ENCODE measurements around the gene COLEC12. TPM values are rescaled to one million over a fixed set of nuclear protein-coding genes. Genes with fewer than 3 reads are reported as not detected.

Gene COLEC12
- polyA plus RNA-seq, 1 donor (not counting 4 experiments of a cell fraction or from before 2014, with no cell fraction given), result not detected

- Histone ChIP-seq H4K20me1 (ENCODE audit: control insufficient read depth, extremely low read depth, insufficient read depth, low read length) (no peaks in the 10 kb centered on the region), H3K27me3 (ENCODE audit: control insufficient read depth, extremely low read depth, insufficient read depth, low read length) (no peaks in the 10 kb centered on the region), H2AFZ (ENCODE audit: control insufficient read depth, low read length) (no peak overlapping the region), H3K9me1 (ENCODE audit: control insufficient read depth, extremely low read depth, insufficient read depth, low read length) (no peaks in the 10 kb centered on the region), H3K4me2 (ENCODE audit: control insufficient read depth, extremely low read depth, insufficient read depth, low read depth, low read length) (no peak overlapping the region), H3K4me3 (ENCODE audit: control insufficient read depth in 2 of 3, extremely low read depth in 1 of 3, insufficient read depth in 2 of 3, low read depth in 1 of 3, low read length in 3 of 3) (no peak overlapping the region), H3K79me2 (ENCODE audit: control insufficient read depth, insufficient read depth, low read length) (no peaks in the 10 kb centered on the region), H3K9ac (ENCODE audit: control insufficient read depth, extremely low read depth, insufficient read depth, low read length) (no peak overlapping the region), H3K9me3 (ENCODE audit: control insufficient read depth, low read depth, low read length) (no peaks in the 10 kb centered on the region), H3K27ac (ENCODE audit: control insufficient read depth, insufficient read depth, low read length) (no peak overlapping the region), H3K4me1 (ENCODE audit: control insufficient read depth, extremely low read depth, insufficient read depth, low read length) (no peaks in the 10 kb centered on the region), H3K36me3 (ENCODE audit: control insufficient read depth in 2 of 2, extremely low read depth in 1 of 2, insufficient read depth in 2 of 2, low read length in 2 of 2) (no peaks in the 10 kb centered on the region)
- FAIRE-seq (no peak), DNase-seq (ENCODE audit: low read depth, low spot score) (no peak)
- dilution Hi-C loops (cut with MboI; ENCODE audit: extremely low pct_ligation_motif_present, low sequenced_read_pairs), result no loop called here
- TF ChIP-seq CTCF (optimal IDR thresholded peaks at IDR 0.05 in 1 of 3, IDR thresholded peaks at IDR 0.05 in 1 of 3, conservative IDR thresholded peaks at IDR 0.05 in 1 of 3; ENCODE audit: extremely low read depth in 1 of 3, insufficient read depth in 2 of 3, low read length in 3 of 3) (no peak), EZH2 (IDR thresholded peaks at IDR 0.05; ENCODE audit: low read length) (no peak)
These were observed 44.0 kb downstream of the COLEC12 start for GRCh38 chr18:456361-457139.

GRCh38 chr18:453400-453799 lies 47.1 kb downstream of the COLEC12 start:
- no peak for DNase-seq (ENCODE audit: low read depth, low spot score)
- no peaks in the 10 kb centered on the region for H4K20me1 ChIP-seq (ENCODE audit: control insufficient read depth, extremely low read depth, insufficient read depth, low read length)
- H2AFZ ChIP-seq (ENCODE audit: control insufficient read depth, low read length), result no peak overlapping the region
- dilution Hi-C loops (cut with MboI; ENCODE audit: extremely low pct_ligation_motif_present, low sequenced_read_pairs), result no loop called here
- H3K36me3 ChIP-seq (ENCODE audit: control insufficient read depth in 2 of 2, extremely low read depth in 1 of 2, insufficient read depth in 2 of 2, low read length in 2 of 2), result no peaks in the 10 kb centered on the region
- H3K27me3 ChIP-seq (ENCODE audit: control insufficient read depth, extremely low read depth, insufficient read depth, low read length), result no peaks in the 10 kb centered on the region
- TF ChIP-seq CTCF (optimal IDR thresholded peaks at IDR 0.05 in 1 of 3, IDR thresholded peaks at IDR 0.05 in 1 of 3, conservative IDR thresholded peaks at IDR 0.05 in 1 of 3; ENCODE audit: extremely low read depth in 1 of 3, insufficient read depth in 2 of 3, low read length in 3 of 3) (no peak), EZH2 (IDR thresholded peaks at IDR 0.05; ENCODE audit: low read length) (no peak)
- H3K27ac ChIP-seq (ENCODE audit: control insufficient read depth, insufficient read depth, low read length), result no peak overlapping the region
- no peaks in the 10 kb centered on the region for H3K79me2 ChIP-seq (ENCODE audit: control insufficient read depth, insufficient read depth, low read length)
- no peaks in the 10 kb centered on the region for H3K9me1 ChIP-seq (ENCODE audit: control insufficient read depth, extremely low read depth, insufficient read depth, low read length)
- FAIRE-seq, result no peak
- no peak overlapping the region for H3K4me2 ChIP-seq (ENCODE audit: control insufficient read depth, extremely low read depth, insufficient read depth, low read depth, low read length)
- no peaks in the 10 kb centered on the region for H3K4me1 ChIP-seq (ENCODE audit: control insufficient read depth, extremely low read depth, insufficient read depth, low read length)
- no peak overlapping the region for H3K9ac ChIP-seq (ENCODE audit: control insufficient read depth, extremely low read depth, insufficient read depth, low read length)
- no peak overlapping the region for H3K4me3 ChIP-seq (ENCODE audit: control insufficient read depth in 2 of 3, extremely low read depth in 1 of 3, insufficient read depth in 2 of 3, low read depth in 1 of 3, low read length in 3 of 3)
- no peaks in the 10 kb centered on the region for H3K9me3 ChIP-seq (ENCODE audit: control insufficient read depth, low read depth, low read length)

Measured in keratinocyte (primary cell).